ENCODE measurements around the gene OSR1.

- TF ChIP-seq, protein P1, sequence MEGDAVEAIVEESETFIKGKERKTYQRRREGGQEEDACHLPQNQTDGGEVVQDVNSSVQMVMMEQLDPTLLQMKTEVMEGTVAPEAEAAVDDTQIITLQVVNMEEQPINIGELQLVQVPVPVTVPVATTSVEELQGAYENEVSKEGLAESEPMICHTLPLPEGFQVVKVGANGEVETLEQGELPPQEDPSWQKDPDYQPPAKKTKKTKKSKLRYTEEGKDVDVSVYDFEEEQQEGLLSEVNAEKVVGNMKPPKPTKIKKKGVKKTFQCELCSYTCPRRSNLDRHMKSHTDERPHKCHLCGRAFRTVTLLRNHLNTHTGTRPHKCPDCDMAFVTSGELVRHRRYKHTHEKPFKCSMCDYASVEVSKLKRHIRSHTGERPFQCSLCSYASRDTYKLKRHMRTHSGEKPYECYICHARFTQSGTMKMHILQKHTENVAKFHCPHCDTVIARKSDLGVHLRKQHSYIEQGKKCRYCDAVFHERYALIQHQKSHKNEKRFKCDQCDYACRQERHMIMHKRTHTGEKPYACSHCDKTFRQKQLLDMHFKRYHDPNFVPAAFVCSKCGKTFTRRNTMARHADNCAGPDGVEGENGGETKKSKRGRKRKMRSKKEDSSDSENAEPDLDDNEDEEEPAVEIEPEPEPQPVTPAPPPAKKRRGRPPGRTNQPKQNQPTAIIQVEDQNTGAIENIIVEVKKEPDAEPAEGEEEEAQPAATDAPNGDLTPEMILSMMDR (IDR thresholded peaks at IDR 0.05): no peak
- TF ChIP-seq POLR2A (IDR thresholded peaks at IDR 0.05) (peak in 1 of 2 donors; percentile 54), EP300 (IDR thresholded peaks at IDR 0.05) (no peak)
Measured at GRCh38 chr2:19358242-19359020, at the start of gene OSR1.
